Esophagus mucosa (tissue), 1 donor: ENCODE measurements around the gene ALK. TPM values are rescaled to one million over a fixed set of nuclear protein-coding genes. Genes with fewer than 3 reads are reported as not detected.

Source experiments
- ATAC-seq: fragments of 200-7000 bp; cut with Tn5 transposase; one replicate; pipeline ENCODE4 v1.9.1; 2020
- total RNA-seq: library from RNA; stranded (reverse); gene quantifications from one replicate; pipeline ENCODE4 v1.2.4, GENCODE V29; 2023
- donor health status: DM: yes; HTN: yes; CAD: no.

Gene ALK
- total RNA-seq, 1 donor from 2014 or later, result 0.04 TPM

GRCh38 chr2:29443627-29444026, 477.8 kb downstream of the ALK start:
- no peak for ATAC-seq

DNA sequence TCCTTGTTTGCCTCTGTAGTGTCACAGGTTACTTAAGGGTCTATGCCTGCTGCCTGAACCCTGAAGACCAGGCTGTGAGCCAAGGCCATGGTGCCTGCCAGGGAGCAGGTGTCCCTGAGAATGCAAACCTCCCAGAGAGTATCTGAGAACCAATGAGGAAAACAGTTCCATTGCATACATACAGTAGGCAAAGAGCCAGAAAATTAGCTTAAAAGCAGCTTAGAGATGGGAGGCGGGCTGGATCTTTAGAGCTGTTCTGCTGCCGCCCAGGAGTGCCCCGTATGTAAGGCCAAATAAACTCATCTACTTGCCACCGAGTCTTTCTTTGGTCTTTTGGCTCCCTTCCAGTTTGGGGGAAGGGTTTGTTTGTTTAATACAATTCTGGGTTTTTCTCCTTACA, 478.2 kb downstream of the ALK start:
- ATAC-seq, result no peak

DNA sequence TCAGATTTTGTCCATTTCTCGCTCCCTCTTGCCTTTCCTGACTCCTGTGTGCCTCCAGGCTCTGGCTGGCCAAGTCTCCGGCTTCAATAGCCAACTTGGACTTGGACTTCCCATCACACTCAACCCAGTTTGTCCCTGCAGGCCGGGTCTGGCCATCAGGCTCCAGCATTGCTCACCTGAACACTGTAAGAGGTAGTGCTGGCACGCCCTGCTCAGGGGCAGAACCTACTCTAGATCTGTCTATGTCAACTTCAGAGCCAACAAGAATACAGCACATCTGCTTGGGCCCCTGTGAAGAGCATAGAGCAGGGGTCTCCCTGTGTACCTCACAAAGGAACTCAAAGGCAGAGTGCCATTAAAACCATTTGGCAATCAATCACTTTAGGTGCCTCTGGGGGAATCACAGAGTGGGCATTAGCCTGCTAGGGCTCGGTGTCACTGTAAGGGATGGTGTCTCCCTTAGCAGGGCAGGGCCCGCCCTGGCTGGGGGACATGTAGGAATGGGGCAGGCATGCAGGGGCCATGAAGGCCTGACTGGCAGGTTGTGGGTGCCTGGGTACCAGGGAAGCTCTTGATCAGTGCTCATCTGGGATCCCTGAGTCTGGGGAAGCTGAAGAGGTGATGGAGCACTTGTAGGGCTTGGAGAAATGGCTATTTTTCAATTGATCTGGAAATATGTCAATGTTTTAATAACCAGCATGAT, 480.3 kb downstream of the ALK start:
- no peak for ATAC-seq

- ATAC-seq, result no peak
Measured at GRCh38 chr2:29433920-29434319, 487.5 kb downstream of the ALK start.

DNA sequence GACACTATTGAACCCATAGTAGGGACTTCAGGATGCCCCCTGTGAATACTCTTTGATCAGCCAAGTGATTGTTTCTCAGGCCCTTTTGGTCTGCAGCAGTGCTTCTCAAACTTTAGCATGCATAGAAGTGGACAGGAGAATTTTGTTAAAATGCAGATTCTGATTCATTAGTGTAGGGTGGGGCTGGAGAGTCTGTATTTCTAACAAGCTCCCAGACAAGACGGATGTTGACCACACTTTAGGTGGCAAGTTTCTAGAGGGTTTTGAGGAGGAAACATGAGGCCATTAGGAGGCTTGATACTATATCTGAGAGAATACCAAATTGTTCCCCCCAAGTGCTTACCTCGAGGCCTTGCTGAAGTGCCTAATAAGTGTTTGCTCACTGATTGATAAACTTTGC, 488.3 kb downstream of the ALK start:
- no peak for ATAC-seq

- no peak for ATAC-seq
Measured at GRCh38 chr2:29431485-29431884, 489.9 kb downstream of the ALK start.

GRCh38 chr2:29430382-29431112, 490.8 kb downstream of the ALK start:
- ATAC-seq, result no peak

DNA sequence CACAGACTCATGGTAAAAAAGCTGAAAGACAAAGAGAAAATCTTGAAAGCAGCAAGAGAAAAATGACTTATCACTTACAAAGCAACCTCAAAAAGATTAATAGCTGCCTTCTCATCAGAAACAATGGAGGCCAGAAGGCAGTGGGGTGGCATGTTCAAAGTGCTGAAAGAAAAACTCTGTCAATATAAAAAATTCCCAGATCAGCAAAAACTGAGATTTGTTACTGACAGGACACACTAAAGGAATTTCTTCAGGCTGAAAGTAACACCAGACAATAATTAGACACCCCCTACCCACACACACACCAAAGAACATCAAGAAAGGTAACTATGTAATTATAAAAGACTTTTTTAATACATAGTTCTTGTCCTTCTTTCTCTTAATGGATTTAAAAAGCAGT, 495.0 kb downstream of the ALK start:
- ATAC-seq, result no peak

DNA sequence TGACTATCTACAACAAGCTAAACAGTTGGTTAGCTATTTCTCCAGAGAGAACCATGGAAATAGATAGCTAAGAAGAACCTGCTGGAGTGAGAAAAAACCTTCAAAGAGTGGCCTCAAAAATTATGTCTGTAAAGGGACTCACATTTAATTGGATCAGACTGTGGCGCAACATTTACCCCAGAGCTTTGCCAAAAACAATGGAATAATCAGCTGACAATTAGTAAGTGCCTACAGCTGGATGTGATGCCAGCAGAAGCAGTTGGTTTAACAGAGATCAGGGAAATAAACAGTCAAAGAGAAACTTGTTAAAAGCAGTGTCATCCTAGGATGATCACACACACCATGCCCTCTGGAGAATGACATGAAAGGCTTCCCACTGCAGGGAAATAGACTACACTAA, 495.5 kb downstream of the ALK start:
- no peak for ATAC-seq

- no peak for ATAC-seq
Measured at GRCh38 chr2:29423061-29423666, 498.2 kb downstream of the ALK start.

DNA sequence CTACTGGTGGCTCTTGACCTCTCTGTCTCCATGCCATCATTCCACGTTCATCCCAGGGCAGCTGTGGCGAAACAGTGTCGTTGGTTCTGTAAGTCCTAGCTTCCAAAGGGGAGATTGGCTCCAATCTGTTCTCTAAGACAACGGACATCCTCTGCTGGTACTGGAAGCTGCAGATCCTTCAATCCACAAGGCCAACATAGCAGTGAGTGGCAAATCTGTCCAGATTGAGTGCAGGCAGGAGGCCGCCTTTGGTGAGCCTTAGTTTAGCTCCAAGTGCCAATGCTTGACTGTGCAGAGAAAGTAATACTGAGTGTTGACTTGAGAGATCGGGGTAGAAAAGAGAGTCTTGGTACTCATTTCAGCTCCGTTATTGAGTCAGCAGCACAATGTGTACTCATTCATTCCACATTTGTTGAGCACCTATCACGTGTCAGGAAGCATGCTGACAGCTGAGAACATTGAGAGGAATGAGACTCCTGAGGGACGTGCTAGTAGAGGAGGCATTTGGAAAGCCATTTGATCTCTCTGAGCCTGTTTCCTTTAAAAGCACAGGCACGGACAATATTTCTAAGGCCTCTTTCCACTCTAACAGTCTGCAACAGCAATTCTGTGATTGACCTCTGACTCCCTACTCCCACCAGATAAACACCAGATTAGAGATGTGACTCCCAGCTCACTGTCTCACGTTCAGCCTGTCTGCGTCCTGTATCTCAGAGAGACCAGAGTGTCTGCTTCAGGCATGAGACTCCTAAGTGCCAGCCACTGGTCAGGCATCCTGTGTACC, 500.2 kb downstream of the ALK start:
- ATAC-seq, result no peak

DNA sequence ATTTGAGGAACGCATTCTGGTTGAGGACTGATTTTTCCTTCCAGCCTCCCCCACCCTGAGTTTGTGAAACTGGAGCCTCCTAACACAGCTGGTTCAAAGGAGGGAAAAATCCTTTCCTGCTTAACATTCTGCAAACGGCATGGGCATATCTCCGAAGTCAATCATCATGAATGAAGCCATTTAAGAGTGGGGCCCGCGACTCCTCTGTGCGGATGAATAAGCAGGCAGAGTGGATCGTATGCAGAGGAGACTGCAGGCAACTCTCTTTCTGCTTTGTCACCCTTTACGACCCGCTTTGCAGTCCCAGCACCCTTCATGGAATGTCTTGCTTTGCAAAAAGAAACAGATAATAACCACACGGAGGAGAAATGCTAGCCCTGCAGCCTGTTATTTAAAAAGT, 500.9 kb downstream of the ALK start:
- no peak for ATAC-seq

- ATAC-seq, result no peak
Measured at GRCh38 chr2:29417630-29418029, 503.8 kb downstream of the ALK start.

DNA sequence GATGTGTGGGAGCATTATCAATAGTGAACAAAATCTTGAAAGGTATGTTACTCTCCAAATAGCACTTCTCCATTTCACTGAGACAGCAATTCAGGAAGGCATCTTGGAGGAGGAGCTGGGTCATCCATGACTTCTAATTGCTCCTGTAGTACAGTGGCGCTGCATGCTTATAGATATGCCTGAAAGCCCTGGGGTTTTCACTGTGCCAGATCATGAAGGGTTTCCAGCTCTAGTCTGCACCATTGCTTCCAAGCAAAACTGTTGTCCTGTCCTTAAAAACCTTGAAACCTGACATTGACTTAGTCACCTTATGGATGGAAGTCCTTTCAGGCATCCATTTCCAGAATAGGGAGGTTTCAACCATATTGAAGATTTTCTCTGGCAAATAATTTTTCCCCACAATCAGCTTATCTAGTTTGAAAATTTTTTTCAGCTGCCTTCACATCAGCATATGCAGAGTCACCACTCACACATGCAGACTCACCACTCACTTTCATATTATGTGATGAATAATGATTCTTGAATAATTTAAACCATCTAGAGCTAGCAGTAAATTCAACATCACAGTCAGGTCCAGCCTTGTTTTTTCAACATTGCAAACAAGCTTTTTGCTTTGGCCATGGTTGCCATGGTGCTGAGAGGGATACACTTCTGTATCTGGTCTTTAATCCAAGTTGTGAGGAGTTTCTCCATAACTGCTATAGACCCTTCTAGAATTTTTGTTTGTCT, 509.0 kb downstream of the ALK start:
- ATAC-seq, result no peak

- no peak for ATAC-seq
Measured at GRCh38 chr2:29405707-29406106, 515.7 kb downstream of the ALK start.

GRCh38 chr2:29405266-29405665, 516.1 kb downstream of the ALK start:
- ATAC-seq, result no peak

GRCh38 chr2:29401994-29402393, 519.4 kb downstream of the ALK start:
- ATAC-seq, result no peak

GRCh38 chr2:29400930-29401653, 520.3 kb downstream of the ALK start:
- no peak for ATAC-seq

DNA sequence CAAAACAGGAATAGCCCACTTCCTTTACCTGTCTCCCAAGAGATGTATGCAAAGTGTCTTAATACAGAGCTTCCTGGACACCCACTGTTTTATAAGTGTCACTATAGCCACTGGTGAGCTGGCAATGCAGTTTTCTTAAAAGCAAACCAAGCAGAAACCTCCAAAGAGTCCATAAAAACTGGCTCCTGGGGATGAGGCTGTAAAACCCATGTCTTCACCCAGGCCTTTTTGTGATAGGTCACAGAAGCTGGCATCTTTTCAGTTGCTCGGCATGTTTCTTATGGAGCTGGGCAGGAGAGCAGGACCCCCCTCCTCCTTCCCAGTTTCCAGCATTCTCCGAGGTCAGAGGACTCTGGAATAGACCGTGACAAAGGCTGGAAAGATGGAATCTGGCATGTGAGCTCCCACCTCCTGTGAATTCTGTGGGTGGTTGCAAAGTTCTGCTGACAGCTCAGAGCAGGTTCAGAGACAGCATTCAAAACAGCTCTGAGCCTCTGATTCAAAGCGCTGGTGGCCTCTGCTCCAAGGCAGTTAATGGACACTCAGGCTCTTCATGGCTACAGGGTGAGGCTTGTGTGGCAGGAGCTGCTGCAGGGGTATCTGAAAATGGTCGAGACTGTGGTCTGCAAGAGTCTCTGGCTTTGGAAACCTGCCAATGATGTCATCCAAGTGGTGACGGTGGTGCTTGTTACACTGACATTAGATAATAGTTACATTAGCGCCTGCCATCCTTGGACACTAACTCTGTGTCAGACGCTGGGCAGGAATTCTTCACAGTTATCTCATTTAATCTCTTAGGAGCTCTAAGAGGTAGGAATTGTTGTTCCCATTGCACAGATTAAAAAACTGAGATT, 522.8 kb downstream of the ALK start:
- ATAC-seq, result no peak

DNA sequence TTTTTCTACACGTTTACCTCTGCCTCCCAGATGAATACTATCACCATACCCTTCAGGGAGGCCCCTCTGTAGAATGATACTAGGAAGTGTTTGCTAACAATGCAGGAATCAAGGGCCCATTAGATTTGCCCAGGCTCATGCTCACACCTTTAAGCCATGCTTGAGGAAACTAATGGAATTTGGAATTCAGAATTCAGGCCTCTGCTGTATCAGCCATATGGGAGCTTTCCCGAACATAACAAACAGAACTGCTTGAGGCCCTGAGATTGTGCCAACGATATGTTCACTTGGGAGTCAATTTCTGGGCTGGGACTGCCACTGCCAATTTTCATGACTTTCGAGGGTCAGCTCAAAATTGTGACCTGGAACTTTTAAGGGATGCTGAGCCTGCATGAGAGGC, 523.7 kb downstream of the ALK start:
- ATAC-seq, result no peak

DNA sequence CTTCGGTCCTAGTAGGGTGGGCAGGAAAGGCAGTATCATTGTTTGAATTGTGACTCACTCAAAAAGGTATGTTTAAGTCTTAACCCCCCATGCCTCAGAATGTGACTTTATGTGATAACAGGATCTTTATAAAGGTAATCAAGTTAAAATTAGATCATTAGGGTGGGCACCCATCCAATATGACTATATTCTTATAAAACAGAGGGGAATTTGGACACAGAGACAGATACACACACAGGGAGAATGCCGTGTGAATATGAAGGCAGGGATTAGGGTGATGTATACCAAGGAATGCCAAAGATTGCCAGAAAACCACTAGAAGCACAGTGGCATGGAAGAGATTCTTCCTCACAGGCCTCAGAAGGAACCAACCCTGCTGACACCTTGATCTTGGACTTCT, 524.3 kb downstream of the ALK start:
- no peak for ATAC-seq
